PC-9 (cell line): ENCODE data around the gene NOTCH4.

ENCODE experiments used
- EZH2 ChIP-seq: fragments of 200-600 bp; sonication (generic); IDR thresholded peaks from 2 replicates; pipeline ENCODE4 v1.8.0; 2017; ENCODE audit warnings: antibody characterized with exemption, low read depth
- TF ChIP-seq, protein P1 (sequence below): fragments of 200-600 bp; sonication (generic); conservative IDR thresholded peaks from 2 replicates; pipeline ENCODE4 v1.6.1; 2017; ENCODE audit warnings: mixed run types, antibody characterized with exemption, mild to moderate bottlenecking, moderate library complexity

GRCh38 chr6:32168350-32168749 lies 55.5 kb downstream of the NOTCH4 start:
- TF ChIP-seq, protein P1, sequence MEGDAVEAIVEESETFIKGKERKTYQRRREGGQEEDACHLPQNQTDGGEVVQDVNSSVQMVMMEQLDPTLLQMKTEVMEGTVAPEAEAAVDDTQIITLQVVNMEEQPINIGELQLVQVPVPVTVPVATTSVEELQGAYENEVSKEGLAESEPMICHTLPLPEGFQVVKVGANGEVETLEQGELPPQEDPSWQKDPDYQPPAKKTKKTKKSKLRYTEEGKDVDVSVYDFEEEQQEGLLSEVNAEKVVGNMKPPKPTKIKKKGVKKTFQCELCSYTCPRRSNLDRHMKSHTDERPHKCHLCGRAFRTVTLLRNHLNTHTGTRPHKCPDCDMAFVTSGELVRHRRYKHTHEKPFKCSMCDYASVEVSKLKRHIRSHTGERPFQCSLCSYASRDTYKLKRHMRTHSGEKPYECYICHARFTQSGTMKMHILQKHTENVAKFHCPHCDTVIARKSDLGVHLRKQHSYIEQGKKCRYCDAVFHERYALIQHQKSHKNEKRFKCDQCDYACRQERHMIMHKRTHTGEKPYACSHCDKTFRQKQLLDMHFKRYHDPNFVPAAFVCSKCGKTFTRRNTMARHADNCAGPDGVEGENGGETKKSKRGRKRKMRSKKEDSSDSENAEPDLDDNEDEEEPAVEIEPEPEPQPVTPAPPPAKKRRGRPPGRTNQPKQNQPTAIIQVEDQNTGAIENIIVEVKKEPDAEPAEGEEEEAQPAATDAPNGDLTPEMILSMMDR: no peak
- TF ChIP-seq EZH2: no peak
